GM18873 (cell line): ENCODE results near the gene RNF13.
"Not testable (repeated sequence)": the region's sequence is repeated elsewhere in the genome, so short reads cannot be mapped to it uniquely, and the experiment has no call there.

Experiments
- ATAC-seq: cut with Tn5 transposase; IDR thresholded peaks from one replicate; pipeline ENCODE4 v1.9.1; 2021; ENCODE audit warnings: mild to moderate bottlenecking, moderate library complexity, moderate number of reproducible peaks; ENCODE audit not compliant: unreplicated experiment, low FRiP score

The RNF13 gene

DNA sequence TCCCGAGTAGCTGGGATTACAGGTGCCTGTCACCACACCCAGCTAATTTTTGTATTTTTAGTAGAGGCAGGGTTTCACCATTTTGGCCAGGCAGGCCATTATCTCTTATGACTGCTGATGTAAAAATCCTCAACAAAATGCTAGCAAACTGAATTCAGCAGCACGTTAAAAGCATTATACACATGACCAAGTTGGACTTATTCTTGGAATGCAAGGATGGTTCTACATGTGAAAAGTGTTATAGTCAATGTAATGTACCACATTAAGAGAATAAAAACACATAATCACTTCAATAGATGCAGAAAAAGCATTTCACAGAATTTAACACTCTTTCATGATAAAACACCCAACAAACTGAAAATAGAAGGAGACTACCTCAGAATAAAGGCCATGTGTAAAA lies 20.2 kb downstream of the RNF13 start:
- ATAC-seq = no peak

DNA sequence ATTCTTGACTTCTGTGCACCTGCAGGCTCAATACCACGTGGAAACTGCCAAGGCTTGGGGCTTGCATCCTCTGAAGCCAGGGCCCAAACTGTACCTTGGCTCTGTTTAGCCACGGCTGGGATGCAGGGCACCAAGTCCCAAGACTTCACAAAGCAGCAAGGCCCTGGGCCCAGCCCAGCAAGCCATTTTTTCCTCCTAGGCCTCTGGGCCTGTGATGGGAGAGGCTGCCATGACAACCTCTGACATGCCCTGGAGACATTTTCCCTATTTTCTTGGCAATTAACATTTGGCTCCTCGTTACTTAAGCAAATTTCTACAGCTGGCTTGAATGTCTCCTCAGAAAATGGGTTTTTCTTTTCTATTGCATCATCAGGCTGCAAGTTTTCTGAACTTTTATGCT lies 25.5 kb downstream of the RNF13 start:
- ATAC-seq = not testable (repeated sequence)

DNA sequence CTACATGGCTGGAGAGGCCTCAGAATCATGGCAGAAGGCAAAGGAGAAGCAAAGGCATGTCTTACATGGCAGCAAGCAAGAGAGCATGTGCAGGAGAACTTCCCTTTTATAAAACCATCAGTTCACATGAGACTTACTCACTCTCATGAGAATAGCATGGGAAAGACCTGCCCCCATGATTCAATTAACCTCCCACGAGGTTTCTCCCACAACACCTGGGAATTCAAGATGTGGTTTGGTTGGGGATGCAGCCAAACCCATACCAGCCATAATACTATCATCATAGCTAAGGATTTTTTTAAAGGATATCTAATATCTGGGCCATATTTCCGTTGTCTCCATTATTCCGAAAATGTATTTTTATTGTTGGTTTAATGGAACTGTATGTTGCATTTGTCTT lies 26.5 kb downstream of the RNF13 start:
- not testable (repeated sequence) for ATAC-seq

DNA sequence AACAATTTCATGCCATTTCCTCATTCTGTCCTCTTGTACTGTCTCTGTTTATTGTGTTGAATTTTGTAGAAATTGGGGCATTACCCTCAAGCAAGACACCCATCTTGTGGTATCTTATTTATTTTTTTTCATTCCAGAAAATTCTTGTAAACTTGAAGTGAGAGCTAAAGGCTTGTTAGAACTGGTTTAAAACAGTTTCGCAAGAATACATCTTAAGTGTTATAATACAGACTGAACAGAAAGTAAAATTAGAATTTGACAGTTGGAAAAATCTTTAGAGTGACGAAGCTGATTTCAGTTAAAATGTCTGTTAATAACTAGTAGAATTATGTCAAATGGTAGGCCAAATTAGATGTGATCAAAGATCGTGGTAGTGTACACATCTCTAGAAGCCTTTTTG lies 26.9 kb downstream of the RNF13 start:
- no peak for ATAC-seq

DNA sequence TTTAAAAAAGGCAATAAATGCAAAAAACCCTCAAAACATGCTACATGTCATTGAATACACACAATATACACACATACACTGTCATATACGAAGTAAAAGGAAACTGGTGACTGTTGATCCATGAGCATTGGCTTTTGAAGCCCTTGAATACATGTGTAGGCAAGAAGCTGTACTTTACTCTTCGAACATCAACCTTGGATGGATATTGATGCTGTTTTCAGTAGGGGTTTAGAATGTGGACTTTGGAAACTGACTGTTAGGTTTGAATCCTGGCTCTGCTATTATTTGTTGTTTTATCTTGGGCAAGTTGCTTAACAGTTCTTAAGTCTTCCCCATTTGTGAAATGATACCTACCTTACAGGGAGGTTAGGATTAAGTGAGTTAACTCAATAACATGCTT lies 30.5 kb downstream of the RNF13 start:
- ATAC-seq = no peak

DNA sequence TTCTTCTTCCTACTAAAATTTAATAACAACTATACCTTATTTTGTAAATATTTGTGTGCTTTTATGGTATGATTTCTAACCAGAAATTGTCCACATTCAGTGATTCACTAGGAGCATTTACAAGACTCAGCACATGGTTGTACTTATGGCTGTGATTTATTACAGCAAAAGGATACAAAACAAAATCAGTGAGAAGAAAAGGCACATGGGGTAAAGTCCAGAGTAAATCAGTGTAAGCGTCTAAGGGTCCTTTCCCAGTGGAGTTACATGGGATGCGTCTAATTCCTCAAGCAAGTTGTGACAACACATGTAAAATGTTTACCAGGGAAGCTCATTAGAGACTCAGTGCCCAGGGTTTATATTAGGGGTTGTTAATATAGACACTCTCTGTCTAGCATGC lies 31.1 kb downstream of the RNF13 start:
- no peak for ATAC-seq

DNA sequence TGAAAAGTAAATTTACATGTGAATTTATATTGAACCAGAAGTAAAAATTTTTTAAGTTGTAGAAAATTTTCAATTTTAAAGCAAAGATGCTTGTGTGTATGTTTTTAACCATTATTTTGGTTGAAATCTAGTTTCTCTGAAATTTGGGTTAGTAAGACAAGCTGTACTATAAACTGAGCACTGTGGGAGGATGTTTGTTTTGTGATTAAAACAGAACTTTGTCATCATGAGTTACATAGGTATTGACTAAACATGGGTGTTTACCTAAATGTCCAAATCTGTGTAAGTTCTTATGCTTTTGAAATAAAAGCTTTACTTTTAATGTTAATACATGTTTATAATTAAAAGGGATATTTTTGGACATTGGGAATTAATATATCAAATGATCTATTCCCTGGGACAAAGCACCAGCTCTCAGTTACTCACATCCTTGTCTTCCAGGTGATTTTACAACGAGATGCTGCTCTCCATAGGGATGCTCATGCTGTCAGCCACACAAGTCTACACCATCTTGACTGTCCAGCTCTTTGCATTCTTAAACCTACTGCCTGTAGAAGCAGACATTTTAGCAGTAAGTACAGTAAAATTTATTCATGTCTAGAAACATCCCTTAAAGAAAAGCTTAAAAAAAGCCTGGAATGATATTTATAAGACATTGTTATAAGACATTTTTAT lies 32.7 kb downstream of the RNF13 start:
- no peak for ATAC-seq

DNA sequence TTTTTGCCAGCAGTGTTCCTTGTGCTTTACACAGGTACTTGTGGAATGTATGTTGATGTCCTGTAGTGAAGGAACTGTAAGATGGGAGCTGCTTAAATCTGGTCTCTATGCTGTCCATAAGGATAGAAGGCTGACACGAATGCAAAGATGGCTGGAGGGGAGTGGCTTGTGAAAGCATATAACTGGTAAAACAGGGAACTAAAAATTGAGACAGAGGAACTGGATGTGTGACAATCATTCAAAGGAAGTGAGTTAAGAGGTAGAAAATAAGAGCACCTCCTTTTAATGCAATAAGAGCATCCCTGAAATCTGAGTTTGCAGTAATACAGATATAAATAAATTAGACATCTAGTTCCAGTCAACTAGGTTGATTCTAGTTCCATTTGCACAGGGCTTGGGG lies 35.2 kb downstream of the RNF13 start:
- no peak for ATAC-seq

DNA sequence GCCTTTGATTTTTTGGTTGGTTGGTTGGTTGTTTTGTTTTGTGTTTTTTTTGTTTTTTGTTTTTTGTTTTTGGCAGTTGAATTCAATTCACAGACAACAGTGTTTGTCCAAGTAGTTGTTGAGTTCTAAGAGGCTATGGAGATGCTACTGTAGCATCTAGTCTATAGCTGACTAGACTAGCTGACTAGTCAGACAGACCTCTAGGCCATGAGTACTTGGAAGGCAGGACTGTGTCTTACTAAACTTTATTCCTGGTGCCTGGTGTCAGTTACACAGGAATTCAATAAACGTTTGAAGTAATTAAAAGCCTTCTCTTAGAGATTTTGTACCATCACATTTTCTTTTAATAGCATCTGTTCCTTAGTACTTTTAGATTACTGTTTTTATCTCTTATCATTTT lies 35.7 kb downstream of the RNF13 start:
- ATAC-seq = no peak

DNA sequence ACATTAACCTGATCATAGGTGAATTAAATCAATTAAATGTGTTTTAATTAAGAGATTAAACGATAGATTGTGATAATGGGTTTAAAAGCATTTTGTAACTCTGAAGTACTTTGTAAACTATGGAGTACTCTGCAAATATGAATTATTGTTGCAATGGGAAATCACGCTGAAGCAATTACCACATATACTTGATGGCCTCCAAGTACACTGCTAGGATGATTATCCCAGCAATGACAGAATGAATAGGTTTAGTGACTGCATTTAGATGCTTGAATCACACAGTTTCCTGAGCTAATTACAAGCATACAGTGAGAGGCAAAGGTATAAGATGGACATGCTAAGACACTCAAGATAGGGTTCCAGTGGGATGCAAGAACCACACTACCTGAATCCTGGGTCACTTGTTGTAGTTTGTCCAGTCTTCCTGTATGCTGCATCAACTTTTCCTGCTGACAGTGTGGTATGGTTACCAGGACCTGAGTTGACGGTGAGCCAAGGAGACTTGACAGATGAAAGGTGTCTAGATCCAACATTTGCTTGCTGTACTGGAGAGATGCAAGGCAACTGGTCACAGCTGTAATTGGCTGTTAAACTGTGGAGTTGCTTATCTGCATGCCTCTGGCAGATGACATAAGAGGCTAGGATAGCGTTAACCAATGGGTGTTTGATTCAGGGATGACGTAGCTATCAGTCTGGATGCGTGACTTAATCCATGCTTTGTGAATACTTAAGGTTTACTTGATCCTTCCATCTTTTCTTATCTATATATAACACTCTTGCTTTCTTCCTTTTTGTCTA lies 38.0 kb downstream of the RNF13 start:
- ATAC-seq = no peak

DNA sequence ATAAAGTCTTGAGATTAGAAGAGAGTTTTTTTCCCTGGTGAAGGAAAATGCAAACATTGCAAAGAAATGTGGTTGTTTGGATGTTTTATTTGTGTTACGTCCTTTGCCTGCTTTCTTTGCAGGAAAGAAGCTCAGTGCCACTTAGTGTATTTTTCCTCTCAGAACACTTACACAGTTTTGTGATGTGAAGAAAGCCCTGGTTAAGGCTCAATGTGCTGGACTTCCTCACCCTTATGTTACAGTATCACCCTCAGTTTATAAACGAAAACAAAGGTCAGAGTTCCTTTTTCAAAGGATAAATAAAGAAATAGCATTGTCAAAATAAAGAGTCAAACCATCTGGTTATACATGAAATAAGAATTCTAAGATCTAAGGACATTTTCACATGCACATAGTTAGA lies 45.9 kb downstream of the RNF13 start:
- no peak for ATAC-seq

DNA sequence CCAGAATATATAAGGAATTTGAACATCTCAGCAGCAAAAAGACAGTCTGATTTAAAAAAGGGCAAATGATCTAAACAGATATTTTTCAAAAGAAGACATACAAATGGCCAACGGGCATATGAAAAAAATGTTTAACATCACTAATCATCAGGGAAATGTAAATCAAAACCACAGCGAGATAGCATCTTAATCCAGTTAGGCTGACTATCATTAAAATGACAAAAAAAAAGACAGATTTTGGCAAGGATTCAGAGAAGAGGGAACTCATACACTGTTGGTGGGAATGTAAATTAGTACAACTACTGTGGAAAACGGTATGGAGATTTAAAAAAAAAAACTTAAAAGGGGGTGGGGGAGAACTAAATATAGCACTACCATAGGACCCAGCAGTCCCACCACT lies 47.9 kb downstream of the RNF13 start:
- no peak for ATAC-seq

DNA sequence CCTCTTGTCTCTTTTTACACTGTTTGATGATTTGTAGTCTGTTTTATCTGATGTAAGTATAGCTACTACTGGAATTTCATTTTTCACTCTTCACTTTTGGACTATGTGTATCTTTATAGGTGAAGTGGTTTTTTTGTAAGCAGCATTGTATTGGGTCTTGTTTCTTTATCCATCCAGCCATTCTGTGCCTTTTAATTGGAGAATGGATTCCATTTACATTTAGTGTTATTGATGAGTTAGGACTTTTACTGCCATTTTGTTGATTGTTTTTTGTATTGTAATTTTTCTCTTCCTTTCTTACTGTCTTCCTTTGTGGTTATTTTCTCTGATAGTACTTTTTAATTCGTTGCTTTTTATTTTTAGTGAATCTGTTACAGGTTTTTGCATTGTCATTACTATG lies 54.5 kb downstream of the RNF13 start:
- no peak for ATAC-seq

DNA sequence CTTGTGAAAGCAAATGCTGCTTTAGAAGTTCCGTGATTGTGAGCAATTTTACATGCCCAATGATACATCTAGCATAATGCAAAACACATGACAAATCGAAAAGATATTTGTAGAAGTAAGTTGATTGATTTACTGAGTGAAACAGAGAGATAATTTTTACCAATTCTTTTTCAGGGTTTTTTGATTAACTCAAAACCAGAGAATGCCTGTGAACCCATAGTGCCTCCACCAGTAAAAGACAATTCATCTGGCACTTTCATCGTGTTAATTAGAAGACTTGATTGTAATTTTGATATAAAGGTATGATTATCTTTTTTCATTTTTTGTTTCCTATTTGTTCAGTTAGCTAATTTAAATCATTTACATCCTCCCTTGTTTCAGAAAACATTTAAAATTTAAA lies 58.8 kb downstream of the RNF13 start:
- no peak for ATAC-seq

DNA sequence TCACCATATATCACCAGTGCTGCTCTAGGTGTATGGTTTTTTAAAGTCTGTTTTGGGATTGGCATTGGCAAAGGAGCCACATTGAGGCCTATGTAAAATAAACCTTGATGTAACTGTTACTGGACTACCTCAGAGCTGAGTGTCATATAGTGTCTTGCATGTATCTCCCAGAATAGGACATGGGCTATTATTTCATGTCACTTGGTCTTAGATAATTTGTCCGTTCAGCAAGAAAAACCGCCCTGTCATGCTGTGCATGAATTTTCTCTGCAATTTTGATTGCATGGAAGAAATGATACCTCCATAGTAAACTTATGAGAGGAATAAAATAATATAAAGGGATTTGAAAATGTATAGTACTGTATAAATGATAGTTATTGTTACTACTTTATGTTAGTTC lies 59.6 kb downstream of the RNF13 start:
- ATAC-seq = no peak

DNA sequence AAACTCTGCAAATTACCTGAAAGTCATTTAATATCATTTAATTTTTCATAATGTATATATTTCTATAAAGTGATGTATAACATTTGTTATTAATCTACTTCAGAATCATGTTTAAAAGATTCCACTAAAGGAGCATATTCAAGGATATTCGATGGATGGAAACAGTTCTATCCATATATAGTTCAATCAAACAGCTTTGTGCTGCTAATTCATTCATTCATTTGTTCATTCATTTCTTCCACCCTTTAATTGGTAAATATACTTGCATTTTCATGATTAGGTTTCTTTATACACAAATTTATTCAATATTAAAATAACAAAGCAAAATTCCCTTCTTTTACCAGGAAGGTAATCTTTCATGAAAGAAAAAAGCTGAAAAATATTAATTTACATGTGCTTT lies 64.7 kb downstream of the RNF13 start:
- no peak for ATAC-seq

DNA sequence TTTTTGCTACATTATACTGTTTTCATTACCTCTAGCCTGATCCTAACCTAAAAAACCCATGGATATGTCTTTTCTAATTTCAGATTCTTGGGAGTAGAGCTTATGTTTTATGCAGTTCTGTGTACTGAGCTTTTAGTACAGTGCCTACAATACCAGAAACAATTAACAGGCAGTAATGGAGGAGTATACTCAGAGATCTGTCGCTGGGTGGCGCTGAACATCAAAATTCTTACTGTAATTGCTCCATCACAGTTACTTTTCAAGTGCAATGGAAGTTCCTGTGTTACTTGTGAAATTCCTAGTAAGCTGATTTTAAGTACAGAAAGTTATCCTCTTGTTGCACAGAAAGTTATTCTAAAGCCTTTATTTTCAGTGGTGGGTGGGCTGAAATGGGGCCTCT lies 66.9 kb downstream of the RNF13 start:
- no peak for ATAC-seq

DNA sequence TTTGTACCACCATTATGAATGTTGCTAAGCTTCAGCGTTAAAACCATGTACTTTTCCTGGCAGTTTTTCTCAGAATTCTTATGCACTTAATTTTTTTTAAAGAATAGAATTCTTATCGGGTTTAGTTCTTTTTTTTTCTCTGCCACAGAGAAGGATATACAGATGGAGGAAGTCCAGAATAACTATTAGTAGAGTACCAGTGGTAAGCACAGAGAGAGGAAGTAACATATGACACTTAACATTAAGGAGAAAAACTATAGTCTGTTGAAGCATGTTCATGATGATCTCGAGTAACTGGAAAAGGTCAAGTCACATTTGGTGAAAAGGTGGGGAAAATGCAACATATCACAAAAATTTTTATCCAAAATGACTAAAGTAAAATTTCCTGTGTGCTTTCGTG lies 68.9 kb downstream of the RNF13 start:
- no peak for ATAC-seq

DNA sequence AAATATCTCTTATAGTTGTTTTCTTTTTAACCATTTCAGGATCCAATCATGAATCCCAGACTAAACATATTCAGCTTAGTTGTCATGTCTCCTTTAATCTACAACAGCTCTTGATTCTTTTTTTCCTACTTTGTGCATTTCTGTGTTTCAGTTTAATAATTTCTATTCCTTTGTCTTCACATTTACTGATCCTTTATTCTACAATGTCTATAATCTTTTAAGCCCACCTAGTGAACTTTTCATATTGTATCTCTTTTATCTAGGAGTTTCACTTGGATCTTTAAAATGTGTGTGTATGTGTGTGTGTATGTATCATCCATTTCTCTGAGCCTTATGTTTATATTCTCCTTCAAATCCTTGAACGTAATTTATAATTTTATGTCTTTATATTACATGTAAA lies 70.1 kb downstream of the RNF13 start:
- no peak for ATAC-seq

DNA sequence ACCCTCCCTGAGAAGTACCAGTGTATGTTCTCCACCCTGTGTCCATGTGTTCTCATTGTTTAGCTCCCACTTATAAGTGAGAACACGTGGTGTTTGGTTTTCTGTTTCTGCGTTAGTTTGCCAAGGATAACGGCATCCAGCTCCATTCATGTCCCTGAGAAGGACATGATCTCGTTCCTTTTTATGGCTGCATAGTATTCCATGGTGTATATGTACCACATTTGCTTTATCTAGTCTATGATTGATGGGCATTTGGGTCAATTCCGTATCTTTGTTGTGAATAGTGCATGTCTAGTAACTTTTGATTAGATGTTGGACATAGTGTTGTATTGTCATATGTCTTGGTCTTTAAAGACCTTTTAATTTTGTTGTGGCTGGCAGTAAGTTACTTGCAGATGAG lies 70.8 kb downstream of the RNF13 start:
- ATAC-seq = not testable (repeated sequence)

DNA sequence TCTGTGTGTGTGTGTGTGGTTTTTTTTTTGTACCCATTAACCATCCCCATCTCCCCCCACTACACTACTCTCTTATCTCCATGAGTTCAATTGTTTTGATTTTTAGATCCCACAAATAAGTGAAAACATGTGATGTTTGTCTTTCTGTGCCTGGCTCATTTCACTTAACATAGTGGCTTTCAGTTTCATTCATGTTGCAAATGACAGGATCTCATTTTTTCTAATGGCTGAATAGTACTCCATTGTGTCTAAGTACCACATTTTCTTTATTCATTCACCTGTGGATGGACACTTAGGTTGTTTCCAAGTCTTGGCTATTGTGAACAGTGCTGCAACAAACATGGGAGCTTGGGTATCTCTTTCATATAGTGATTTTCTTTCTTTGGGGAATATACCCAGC lies 71.8 kb downstream of the RNF13 start:
- not testable (repeated sequence) for ATAC-seq

DNA sequence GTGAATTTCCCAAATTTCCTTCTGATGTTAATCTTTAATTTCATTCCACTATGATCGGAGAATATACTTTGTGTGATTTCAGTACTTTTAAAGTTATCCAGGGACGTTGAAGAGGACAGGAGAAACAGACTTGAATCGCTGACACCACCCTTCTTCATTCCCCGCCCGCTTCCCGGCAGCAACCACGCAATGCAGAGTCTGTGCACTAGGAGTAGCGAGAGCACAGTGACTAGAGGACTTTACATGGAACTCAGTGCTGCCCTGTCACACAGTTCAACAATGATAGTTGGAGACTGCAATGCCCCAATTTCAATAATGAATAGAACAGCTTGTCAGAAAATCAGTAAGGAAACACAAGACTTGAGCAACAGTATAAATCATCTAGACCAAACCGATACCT lies 73.9 kb downstream of the RNF13 start:
- no peak for ATAC-seq
